Measurements from ENCODE around the gene SART3.

SART3 gene

DNA sequence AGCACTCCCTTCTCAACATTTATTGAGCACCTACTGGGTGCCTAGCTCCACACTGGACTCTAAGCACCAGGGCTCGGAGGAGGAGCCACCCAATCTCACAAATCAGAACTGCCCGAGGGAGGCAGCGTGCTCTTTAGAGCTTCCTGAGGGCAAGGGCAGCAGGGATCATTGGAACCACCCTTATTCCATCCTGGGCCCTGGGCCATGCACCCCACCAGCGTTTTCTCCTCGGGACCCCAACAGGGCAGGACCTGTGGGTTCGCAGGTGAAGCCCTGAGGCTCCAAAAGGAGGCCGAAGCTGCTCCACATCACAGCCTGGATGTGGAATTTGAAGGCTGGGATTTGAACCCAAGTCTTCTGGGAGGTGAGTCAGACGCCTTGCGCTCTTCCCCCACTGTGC lies 21.5 kb upstream of the SART3 start:
- no peak for DNase-seq (ENCODE audit: low spot score)
- TF ChIP-seq, protein P1, sequence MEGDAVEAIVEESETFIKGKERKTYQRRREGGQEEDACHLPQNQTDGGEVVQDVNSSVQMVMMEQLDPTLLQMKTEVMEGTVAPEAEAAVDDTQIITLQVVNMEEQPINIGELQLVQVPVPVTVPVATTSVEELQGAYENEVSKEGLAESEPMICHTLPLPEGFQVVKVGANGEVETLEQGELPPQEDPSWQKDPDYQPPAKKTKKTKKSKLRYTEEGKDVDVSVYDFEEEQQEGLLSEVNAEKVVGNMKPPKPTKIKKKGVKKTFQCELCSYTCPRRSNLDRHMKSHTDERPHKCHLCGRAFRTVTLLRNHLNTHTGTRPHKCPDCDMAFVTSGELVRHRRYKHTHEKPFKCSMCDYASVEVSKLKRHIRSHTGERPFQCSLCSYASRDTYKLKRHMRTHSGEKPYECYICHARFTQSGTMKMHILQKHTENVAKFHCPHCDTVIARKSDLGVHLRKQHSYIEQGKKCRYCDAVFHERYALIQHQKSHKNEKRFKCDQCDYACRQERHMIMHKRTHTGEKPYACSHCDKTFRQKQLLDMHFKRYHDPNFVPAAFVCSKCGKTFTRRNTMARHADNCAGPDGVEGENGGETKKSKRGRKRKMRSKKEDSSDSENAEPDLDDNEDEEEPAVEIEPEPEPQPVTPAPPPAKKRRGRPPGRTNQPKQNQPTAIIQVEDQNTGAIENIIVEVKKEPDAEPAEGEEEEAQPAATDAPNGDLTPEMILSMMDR (IDR thresholded peaks at IDR 0.05; ENCODE audit: extremely low read depth, missing control alignments) = no peak

DNA sequence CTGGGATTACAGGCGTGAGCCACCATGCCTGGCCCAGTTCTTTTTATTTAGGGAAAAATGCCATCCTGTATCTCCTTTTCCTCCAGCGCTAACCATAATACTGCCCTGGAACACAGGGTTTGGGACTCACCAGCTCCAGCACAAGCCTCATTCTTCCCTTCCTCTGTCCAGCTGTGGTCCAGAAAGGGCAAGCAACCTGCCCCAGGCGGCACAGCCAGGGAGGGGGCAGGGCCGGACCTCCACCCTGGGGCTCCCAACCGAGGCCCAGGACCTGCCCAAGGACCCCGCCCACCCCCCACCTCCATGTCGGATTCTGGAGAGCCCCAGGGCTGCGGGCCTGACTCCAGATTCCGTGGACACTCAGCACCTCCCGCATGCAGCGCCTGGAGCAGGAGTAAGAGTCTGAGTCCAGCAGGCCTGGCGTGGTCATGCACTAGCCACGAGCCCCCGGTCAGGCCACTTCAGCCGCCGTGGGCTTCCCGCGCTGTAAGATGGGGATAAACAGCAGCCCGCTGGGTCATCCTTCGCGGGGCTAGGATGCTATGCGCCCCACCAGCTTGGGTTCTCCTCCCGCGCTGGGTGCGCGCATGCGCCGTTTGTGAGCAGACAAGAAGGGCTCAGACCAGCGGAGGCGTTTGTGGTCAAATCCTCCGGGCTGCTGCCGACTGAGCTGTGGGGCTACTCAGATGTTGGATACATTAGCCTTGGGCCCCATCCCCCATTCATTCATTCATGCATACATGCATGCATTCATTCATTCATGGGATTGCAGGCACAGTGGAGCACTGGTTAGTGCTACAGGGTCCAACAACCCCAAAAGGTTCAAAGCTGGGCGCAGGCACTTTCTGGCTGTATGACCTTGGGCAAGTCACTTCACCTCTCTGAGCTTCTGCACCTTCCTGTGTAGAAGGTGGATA lies 20.6 kb upstream of the SART3 start:
- DNase-seq (ENCODE audit: low spot score) = no peak
- TF ChIP-seq, protein P1 (IDR thresholded peaks at IDR 0.05; ENCODE audit: extremely low read depth, missing control alignments) = no peak

DNA sequence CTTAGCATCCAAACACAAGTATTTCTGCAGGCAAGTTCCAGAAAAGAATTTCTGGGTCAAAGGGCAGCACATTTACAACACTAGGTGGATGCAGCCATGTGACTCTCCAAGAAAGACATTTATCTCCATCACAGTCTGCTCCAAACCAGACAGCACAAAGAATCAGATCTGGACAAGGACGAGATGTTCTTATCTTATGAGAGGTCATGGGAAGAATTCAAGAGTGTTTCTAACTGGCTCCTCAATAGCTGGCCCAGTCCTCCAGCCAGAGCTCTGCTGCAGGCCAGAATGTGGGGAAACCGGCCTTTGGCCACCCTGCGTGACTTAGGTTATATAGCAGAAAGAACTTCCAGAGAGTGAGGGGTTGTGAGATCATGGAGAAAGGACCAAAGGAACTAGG lies 19.6 kb upstream of the SART3 start:
- TF ChIP-seq, protein P1 (IDR thresholded peaks at IDR 0.05; ENCODE audit: extremely low read depth, missing control alignments) = no peak
- DNase-seq (ENCODE audit: low spot score) = no peak

DNA sequence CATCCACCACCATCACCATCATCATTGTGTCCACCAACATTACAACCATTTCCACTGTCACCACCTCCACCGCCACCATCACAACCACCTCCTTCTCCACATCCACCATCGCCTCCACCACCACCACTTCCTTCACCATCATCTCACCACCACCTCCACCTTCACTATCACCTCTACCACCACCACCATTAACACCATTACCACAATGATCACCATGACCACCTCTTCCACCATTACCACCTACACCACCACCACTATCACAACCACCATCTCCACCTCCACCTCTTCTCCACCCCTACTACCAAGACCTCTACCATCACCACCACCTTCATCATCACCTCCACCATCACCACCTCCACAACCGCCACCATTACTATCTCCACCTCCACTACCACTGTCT lies 17.8 kb upstream of the SART3 start:
- no peak for DNase-seq (ENCODE audit: low spot score)
- TF ChIP-seq, protein P1 (IDR thresholded peaks at IDR 0.05; ENCODE audit: extremely low read depth, missing control alignments) = no peak

DNA sequence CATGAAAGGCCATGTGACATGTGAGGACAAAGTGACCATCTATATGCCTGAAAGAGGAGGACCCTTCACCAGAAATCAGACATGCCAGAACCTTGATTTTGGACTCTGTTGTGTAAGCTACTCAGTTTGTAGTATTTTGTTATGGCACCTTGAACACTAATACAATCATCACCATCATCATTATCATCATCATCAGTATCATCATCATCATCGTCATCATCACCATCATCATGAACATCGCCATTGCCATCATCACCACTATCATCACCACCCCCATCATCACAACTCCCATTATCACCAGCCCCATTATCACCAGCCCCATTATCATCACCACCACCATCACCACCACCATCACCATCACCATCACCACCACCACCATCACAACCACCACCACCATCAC lies 17.3 kb upstream of the SART3 start:
- DNase-seq (ENCODE audit: low spot score) = no peak
- TF ChIP-seq, protein P1 (IDR thresholded peaks at IDR 0.05; ENCODE audit: extremely low read depth, missing control alignments) = no peak

GRCh38 chr12:108577458-108577857 lies 16.5 kb upstream of the SART3 start:
- DNase-seq (ENCODE audit: low spot score) = no peak
- TF ChIP-seq, protein P1 (IDR thresholded peaks at IDR 0.05; ENCODE audit: extremely low read depth, missing control alignments) = no peak

- no peak for DNase-seq (ENCODE audit: low spot score)
- TF ChIP-seq, protein P1 (IDR thresholded peaks at IDR 0.05; ENCODE audit: extremely low read depth, missing control alignments) = no peak
Observed at GRCh38 chr12:108576660-108577234, 15.8 kb upstream of the SART3 start.

All from GM20000 (cell line).